Hepatocyte (in vitro differentiated cells): Measurements from ENCODE around the gene PRKG1.

ENCODE experiments used
- EZH2 ChIP-seq: fragments of 200-600 bp; sonication (generic); IDR thresholded peaks from 2 replicates; pipeline ENCODE4 v1.6.1; 2016; ENCODE audit warnings: antibody characterized with exemption, mild to moderate bottlenecking, borderline replicate concordance
- TF ChIP-seq, protein P1 (sequence below): fragments of 200-600 bp; sonication (generic); IDR thresholded peaks from 2 replicates; pipeline ENCODE4 v1.5.1; 2016; ENCODE audit warnings: antibody characterized with exemption, mild to moderate bottlenecking; ENCODE audit not compliant: poor library complexity

DNA sequence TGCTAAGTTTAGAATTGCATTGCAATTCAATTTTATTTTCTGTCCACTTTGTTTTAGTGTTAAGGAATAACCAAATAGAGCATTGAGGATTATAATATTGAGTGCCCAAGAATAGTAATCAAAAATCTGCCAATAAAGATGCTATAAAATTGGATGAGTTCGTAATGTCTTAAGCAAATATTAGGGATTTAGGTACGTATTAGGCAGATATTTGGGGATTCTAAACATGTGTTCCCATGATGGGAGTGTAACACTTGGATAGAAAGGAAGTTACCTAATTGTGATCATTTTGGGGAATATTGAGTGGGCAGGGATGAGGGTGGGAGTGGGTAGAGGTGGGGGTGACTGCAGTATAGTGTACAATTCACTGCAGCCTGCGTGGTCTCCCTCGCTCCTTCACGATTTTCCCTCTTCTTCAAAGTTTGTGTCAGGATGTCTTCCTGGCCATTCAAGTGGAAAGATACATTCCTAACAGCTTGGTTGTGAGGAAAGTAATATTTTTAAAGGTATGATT lies 1.3 kb upstream of the PRKG1 start:
- TF ChIP-seq, protein P1, sequence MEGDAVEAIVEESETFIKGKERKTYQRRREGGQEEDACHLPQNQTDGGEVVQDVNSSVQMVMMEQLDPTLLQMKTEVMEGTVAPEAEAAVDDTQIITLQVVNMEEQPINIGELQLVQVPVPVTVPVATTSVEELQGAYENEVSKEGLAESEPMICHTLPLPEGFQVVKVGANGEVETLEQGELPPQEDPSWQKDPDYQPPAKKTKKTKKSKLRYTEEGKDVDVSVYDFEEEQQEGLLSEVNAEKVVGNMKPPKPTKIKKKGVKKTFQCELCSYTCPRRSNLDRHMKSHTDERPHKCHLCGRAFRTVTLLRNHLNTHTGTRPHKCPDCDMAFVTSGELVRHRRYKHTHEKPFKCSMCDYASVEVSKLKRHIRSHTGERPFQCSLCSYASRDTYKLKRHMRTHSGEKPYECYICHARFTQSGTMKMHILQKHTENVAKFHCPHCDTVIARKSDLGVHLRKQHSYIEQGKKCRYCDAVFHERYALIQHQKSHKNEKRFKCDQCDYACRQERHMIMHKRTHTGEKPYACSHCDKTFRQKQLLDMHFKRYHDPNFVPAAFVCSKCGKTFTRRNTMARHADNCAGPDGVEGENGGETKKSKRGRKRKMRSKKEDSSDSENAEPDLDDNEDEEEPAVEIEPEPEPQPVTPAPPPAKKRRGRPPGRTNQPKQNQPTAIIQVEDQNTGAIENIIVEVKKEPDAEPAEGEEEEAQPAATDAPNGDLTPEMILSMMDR, result no peak
- no peak for TF ChIP-seq EZH2
